C4-2B (cell line): ENCODE measurements around the gene TIPARP.

Experiments used
- H3K27ac ChIP-seq: fragments of 450-650 bp; 2 replicates; pipeline ENCODE4 v1.5.1; 2017
- CTCF ChIP-seq: fragments of 450-650 bp; conservative IDR thresholded peaks from 2 replicates; pipeline ENCODE4 v1.5.1; 2017; ENCODE audit warnings: mild to moderate bottlenecking
- ZFX ChIP-seq: fragments of 450-650 bp; IDR thresholded peaks from 2 replicates; pipeline ENCODE4 v1.6.1; 2017

Gene TIPARP

GRCh38 chr3:156631323-156631722 lies 43.1 kb upstream of the TIPARP start:
- no peak for TF ChIP-seq ZFX
- no peak for TF ChIP-seq CTCF
- H3K27ac ChIP-seq: no peak overlapping the region

GRCh38 chr3:156632601-156633000 lies 41.8 kb upstream of the TIPARP start:
- no peak for TF ChIP-seq CTCF
- no peak for TF ChIP-seq ZFX
- no peak overlapping the region for H3K27ac ChIP-seq

- TF ChIP-seq CTCF: no peak
- TF ChIP-seq ZFX: no peak
- no peak overlapping the region for H3K27ac ChIP-seq
These were observed 41.1 kb upstream of the TIPARP start for GRCh38 chr3:156633335-156633734.

- TF ChIP-seq CTCF (no peak), ZFX (no peak)
- no peak overlapping the region for H3K27ac ChIP-seq
These were observed 39.4 kb upstream of the TIPARP start for GRCh38 chr3:156635034-156635433.

GRCh38 chr3:156635973-156636372 lies 38.4 kb upstream of the TIPARP start:
- no peak overlapping the region for H3K27ac ChIP-seq
- TF ChIP-seq ZFX (no peak), CTCF (no peak)

- TF ChIP-seq ZFX: no peak
- no peak for TF ChIP-seq CTCF
- no peak overlapping the region for H3K27ac ChIP-seq
These were observed 36.8 kb upstream of the TIPARP start for GRCh38 chr3:156637480-156638022.

- no peak for TF ChIP-seq CTCF
- no peak for TF ChIP-seq ZFX
- no peak overlapping the region for H3K27ac ChIP-seq
These were observed 36.1 kb upstream of the TIPARP start for GRCh38 chr3:156638271-156638670.
